Fibroblast of lung (primary cell): ENCODE data around the gene LIMCH1.

ENCODE experiments used
- CTCF ChIP-seq, 2 donors: IDR thresholded peaks in 1 of 2; conservative IDR thresholded peaks in 1 of 2; 1 replicate in 1 of 2; 2 replicates in 1 of 2; pipeline ENCODE4 v1.5.1; 2011 to 2012; ENCODE audit warnings: low read length in 2 of 2, control low read depth in 1 of 2, inconsistent platforms in 1 of 2, low read depth in 1 of 2, mild to moderate bottlenecking in 1 of 2
- EZH2 ChIP-seq: IDR thresholded peaks from 2 replicates; pipeline ENCODE4 v1.5.1; 2012; ENCODE audit warnings: low read length, control low read depth, mild to moderate bottlenecking; ENCODE audit errors: missing control alignments

- TF ChIP-seq CTCF (conservative IDR thresholded peaks at IDR 0.05 in 1 of 2, IDR thresholded peaks at IDR 0.05 in 1 of 2; ENCODE audit: low read depth in 1 of 2, low read length in 2 of 2) (no peak), EZH2 (no peak)
Measured at GRCh38 chr4:41656106-41656505, 118.1 kb downstream of the LIMCH1 start.
